NCI-H2227 (cell line): Measurements from ENCODE around the gene XRCC5.
A peak's percentile ranks its signal among the peaks of the same experiment; 100 is the strongest.
"Not testable (repeated sequence)": the region's sequence is repeated elsewhere in the genome, so short reads cannot be mapped to it uniquely, and the experiment has no call there.

ENCODE experiments used
- DNase-seq: peaks from one replicate; lab custom pipeline; 2025; ENCODE audit not compliant: unreplicated experiment; lab: John Stamatoyannopoulos, UW

Gene XRCC5

GRCh38 chr2:216108967-216109921, at the start of gene XRCC5:
TSS of gene XRCC5 (plus strand) at chr2:216109348. CDS start at chr2:216109437, 89 bp downstream.
- DNase-seq, result peak; percentile 100

GRCh38 chr2:216064014-216064630, 45.0 kb upstream of the XRCC5 start:
- DNase-seq, result no peak

GRCh38 chr2:216064665-216065064, 44.5 kb upstream of the XRCC5 start:
- no peak for DNase-seq

- DNase-seq, result no peak
These were observed 42.9 kb upstream of the XRCC5 start for GRCh38 chr2:216066230-216066629.

- DNase-seq, result no peak
These were observed 40.1 kb upstream of the XRCC5 start for GRCh38 chr2:216069028-216069427.

GRCh38 chr2:216070195-216070594, 39.0 kb upstream of the XRCC5 start:
- DNase-seq, result no peak

- no peak for DNase-seq
These were observed 37.9 kb upstream of the XRCC5 start for GRCh38 chr2:216071111-216071851.

GRCh38 chr2:216072473-216072872, 36.7 kb upstream of the XRCC5 start:
- no peak for DNase-seq

GRCh38 chr2:216073773-216074172, 35.4 kb upstream of the XRCC5 start:
- no peak for DNase-seq

- DNase-seq, result no peak
These were observed 34.8 kb upstream of the XRCC5 start for GRCh38 chr2:216074380-216074779.

- DNase-seq, result no peak
These were observed 34.4 kb upstream of the XRCC5 start for GRCh38 chr2:216074794-216075193.

GRCh38 chr2:216075510-216076485, 33.4 kb upstream of the XRCC5 start:
- DNase-seq, result no peak

- DNase-seq, result no peak
These were observed 30.4 kb upstream of the XRCC5 start for GRCh38 chr2:216078776-216079175.

GRCh38 chr2:216080048-216080447, 29.1 kb upstream of the XRCC5 start:
- DNase-seq, result not testable (repeated sequence)

GRCh38 chr2:216081012-216081411, 28.1 kb upstream of the XRCC5 start:
- DNase-seq, result no peak

GRCh38 chr2:216081487-216082116, 27.5 kb upstream of the XRCC5 start, which contains the start of the genes PECR and TMEM169:
TSS of gene PECR (minus strand) at chr2:216081809. CDS start at chr2:216081741, 68 bp downstream.
TSS of gene TMEM169 (plus strand) at chr2:216081919. CDS start at chr2:216095964, 14,045 bp downstream.
- peak; percentile 92 for DNase-seq

- DNase-seq, result peak; percentile 58
These were observed 26.9 kb upstream of the XRCC5 start for GRCh38 chr2:216082117-216082711.

GRCh38 chr2:216082805-216083204, 26.3 kb upstream of the XRCC5 start:
- peak; percentile 63 for DNase-seq
